Neural progenitor cell (in vitro differentiated cells): ENCODE data around the gene TRIM65.

Source experiments
- CTCF ChIP-seq: fragments of 200-600 bp; sonication (generic); IDR thresholded peaks from 2 replicates; pipeline ENCODE4 v1.5.1; 2017; ENCODE audit warnings: antibody characterized with exemption, mild to moderate bottlenecking
- EZH2 ChIP-seq: fragments of 200-600 bp; sonication (generic); IDR thresholded peaks from 2 replicates; pipeline ENCODE4 v1.6.1; 2017; ENCODE audit warnings: antibody characterized with exemption, mild to moderate bottlenecking, moderate library complexity
- EZH2phosphoT487 ChIP-seq: fragments of 200-600 bp; sonication (generic); IDR thresholded peaks from 2 replicates; pipeline ENCODE4 v1.6.1; 2017; ENCODE audit warnings: antibody characterized with exemption

- TF ChIP-seq CTCF (no peak), EZH2 (no peak), EZH2phosphoT487 (no peak)
Observed at GRCh38 chr17:75925103-75925502, 28.4 kb upstream of the TRIM65 start.
